ENCODE data around the gene BCLAF1.

BCLAF1 gene

DNA sequence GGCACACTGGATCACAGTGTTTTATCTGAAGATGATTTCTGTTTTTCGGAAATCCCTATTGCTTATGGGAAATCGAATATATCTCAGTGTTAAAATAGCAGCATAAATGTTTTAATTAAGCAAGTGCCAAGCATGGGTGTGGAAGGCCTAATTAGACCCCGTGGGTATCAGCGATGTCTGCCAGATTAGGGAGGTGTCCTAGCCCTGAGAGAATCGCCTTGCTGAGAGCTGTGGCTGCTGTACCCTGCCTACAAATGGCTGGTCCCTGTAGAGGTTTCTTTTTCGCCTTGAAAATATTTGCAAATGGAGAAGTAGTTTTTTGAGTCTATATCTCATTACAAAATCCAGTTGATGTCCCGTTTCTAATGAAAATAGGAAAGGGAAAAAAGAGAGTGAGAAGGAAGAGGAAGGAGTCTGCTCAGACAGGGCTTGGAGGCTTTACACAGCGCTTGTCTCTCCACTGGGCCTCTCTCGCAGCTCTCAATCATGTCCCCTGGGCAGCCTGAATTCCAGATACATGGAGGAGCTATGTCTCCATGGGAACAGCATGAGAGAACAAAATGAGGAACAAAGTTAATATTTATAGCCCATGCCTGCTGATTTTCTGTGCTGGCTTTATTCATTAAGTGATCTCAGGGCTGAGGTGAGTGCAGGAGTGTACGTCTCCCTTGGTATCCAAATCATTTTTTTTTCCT lies 35.2 kb upstream of the BCLAF1 start:
- no peak for DNase-seq (ENCODE audit: low spot score)
- no peak for TF ChIP-seq CTCF (IDR thresholded peaks at IDR 0.05; ENCODE audit: extremely low read depth, insufficient read depth, missing control alignments)
- in situ Hi-C loops (cut with MboI; ENCODE audit: low pct_unique_long_range_greater_than_20kb, low sequenced_read_pairs, unreplicated experiment) = no loop called here

GRCh38 chr6:136323431-136324112 lies 33.9 kb upstream of the BCLAF1 start:
- DNase-seq (ENCODE audit: low spot score) = no peak
- in situ Hi-C loops (cut with MboI; ENCODE audit: low pct_unique_long_range_greater_than_20kb, low sequenced_read_pairs, unreplicated experiment) = no loop called here
- no peak for TF ChIP-seq CTCF (IDR thresholded peaks at IDR 0.05; ENCODE audit: extremely low read depth, insufficient read depth, missing control alignments)

DNA sequence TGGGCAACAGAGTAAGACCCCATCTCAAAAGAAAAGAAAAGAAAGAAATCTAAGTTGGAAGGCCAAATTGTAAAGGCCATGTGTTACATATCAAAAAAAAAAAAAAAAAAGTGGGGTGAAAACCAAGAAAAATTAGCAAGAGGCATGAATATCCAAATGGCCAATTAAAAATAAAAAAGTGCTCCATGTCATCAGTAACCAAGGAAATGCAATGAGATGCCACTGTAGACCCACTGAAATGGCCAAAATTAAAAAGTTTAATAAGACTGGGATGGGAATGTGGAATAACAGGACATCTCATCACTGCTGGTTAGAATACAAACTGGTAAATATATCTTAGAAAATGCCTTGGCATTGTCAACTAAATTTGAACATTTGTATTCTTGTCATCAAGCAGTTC lies 30.1 kb upstream of the BCLAF1 start:
- in situ Hi-C loops (cut with MboI; ENCODE audit: low pct_unique_long_range_greater_than_20kb, low sequenced_read_pairs, unreplicated experiment) = no loop called here
- DNase-seq (ENCODE audit: low spot score) = no peak

GRCh38 chr6:136318676-136319075 lies 29.0 kb upstream of the BCLAF1 start:
- TF ChIP-seq CTCF (IDR thresholded peaks at IDR 0.05; ENCODE audit: extremely low read depth, insufficient read depth, missing control alignments) = no peak
- no peak for DNase-seq (ENCODE audit: low spot score)
- in situ Hi-C loops (cut with MboI; ENCODE audit: low pct_unique_long_range_greater_than_20kb, low sequenced_read_pairs, unreplicated experiment) = no loop called here

More for the DNA sequence above, 30.1 kb upstream of the BCLAF1 start:
- no peak for TF ChIP-seq CTCF (IDR thresholded peaks at IDR 0.05; ENCODE audit: extremely low read depth, insufficient read depth, missing control alignments)

DNA sequence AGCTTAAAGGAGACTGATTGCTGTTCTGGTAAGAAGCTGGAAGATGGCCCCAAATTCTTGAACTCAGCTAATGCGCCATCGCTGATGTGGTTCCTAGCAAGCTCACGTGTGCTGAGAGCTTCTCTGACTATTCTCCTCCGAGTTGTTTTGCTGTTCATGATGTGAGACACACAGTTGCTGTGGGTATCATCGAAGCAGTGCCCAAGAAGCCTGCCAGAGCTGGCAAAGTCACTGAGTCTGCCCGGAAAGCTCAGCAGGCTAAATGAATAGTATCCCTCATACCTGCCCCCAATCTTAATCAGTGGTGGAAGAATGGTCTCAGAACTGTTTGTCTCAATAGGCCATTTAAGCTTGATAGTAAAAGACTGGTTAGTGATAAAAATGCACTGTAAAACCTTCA lies 28.3 kb upstream of the BCLAF1 start:
- TF ChIP-seq CTCF (IDR thresholded peaks at IDR 0.05; ENCODE audit: extremely low read depth, insufficient read depth, missing control alignments) = no peak
- DNase-seq (ENCODE audit: low spot score) = no peak
- in situ Hi-C loops (cut with MboI; ENCODE audit: low pct_unique_long_range_greater_than_20kb, low sequenced_read_pairs, unreplicated experiment) = no loop called here

DNA sequence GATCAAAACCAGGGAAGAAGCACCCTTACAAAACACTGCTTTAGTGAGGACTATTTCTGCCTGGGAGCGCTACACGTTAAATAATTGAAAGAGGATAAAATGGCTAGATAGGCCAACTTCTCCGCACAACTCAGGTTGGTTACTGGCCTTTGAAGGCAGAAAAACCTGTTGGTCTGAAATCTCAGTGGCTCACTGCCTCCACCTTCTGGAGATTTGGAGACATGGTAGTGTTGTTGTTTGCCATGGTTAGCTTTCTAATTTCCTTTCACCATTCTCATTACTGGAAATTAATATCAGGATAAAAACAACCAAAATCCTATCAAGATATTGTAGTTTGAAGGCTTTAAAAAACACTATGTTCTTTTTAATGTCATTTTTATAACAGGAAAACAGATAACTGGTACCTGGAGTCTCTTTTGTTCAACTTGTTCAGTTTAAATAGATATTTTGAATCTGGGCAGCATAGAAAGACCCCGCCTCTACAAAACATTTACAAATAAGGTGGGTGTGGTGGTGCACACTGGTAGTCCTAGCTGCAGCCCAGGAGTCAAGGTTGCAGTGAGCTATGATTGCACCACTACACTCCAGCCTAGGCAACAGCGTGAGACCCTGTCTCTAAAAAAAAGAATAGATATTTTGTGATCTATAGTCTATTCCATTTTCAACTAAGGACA lies 27.5 kb upstream of the BCLAF1 start:
- DNase-seq (ENCODE audit: low spot score) = peak; percentile 45
- TF ChIP-seq CTCF (IDR thresholded peaks at IDR 0.05; ENCODE audit: extremely low read depth, insufficient read depth, missing control alignments) = peak; percentile 81
- in situ Hi-C loops (cut with MboI; ENCODE audit: low pct_unique_long_range_greater_than_20kb, low sequenced_read_pairs, unreplicated experiment) = no loop called here
